Glomerular endothelial cell (primary cell): ENCODE measurements around the gene CDK8. TPM values are rescaled to one million over a fixed set of nuclear protein-coding genes. Genes with fewer than 3 reads are reported as not detected.

Source experiments
- DNase-seq: peaks from one replicate; pipeline ENCODE4 v3.0.0-alpha.2; 2011; ENCODE audit warnings: low read depth, low spot score; ENCODE audit errors: extremely low read depth
- total RNA-seq: library from RNA; depleted of rRNA; stranded (reverse); fragments of >200 nt; gene quantifications from 2 replicates; pipeline ENCODE4 v1.2.3, GENCODE V29; 2015

The CDK8 gene
- total RNA-seq, 1 donor from 2014 or later: 18.1 TPM

DNA sequence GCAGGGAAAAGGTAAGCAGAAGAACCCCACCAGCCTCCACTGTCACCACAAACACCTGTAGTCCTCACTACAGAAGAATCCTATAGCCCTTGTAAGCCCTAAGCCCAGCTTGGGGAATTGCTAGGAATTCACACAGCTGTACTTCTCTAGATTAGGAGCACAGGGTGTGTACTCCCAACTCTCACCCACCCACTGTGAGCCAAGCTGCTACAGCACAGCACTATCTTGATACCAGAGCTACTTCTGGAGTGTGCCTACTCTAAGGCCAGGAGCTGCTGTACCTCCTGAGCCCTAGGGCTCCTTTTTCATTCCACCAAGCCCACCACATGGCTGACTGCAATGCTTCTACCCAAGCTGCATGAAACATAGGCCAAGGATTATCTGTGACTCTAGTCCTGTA lies 181.2 kb downstream of the CDK8 start:
- DNase-seq: no peak

DNA sequence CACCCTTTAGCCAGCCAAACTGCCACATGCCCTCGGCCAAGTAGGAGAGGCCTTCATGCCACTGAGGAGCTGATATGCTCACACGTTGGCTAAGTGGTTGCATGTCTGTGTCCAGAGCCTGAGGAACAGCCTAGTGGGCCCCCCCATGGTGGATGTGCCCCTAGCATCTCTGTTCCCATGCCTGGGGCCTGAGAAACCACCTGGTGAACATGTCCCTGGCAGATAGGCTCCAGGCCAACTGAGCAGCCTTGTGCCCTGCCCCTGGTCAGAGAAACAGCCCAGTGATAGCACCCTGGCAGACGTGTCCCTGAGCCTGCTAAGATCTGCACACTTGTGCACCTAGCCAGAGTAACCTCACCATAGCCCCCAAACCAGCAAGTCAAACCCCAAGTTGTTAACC lies 181.7 kb downstream of the CDK8 start:
- DNase-seq: no peak

GRCh38 chr13:26436914-26437313 lies 183.0 kb downstream of the CDK8 start:
- DNase-seq: no peak

- DNase-seq: no peak
Measured at GRCh38 chr13:26440111-26440510, 186.2 kb downstream of the CDK8 start.

DNA sequence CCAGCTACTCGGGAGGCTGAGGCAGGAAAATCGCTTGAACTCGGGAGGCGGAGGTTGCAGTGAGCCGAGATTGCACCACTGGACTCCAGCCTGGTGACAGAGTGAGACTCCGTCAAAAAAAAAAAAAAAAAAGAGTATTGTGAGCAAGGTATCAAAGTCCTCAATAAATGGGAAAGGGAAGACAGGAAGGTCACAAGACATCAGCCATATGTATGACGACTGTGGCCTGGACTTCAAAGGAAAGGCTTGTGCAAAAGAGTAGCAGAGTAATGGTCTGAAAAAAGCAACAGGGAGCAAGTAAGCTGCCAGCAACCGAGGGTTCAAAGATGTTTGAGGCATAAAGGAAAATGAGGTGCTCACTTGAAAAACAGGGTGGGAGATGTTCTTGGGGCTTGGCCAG lies 187.5 kb downstream of the CDK8 start:
- DNase-seq: no peak

DNA sequence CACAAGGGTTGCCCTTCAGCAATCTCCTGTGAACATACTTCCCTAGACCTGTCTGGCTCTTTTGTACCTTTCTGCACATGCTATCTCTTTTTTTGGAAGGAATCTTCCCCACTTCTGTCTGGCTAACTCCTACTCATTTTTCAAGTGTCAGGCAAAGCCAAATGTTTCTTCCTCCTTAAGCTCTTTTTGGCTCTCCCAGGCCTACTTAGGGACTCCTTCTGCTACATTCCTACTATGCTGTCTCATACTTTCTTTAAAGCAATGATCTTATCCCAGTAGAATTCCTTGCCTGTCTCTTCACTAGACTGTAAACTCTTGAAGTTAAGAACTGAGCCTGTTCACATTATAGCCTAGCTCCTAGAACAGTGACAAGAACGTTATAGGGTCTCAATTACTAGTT lies 188.6 kb downstream of the CDK8 start:
- no peak for DNase-seq

GRCh38 chr13:26445092-26445491 lies 191.2 kb downstream of the CDK8 start:
- no peak for DNase-seq

DNA sequence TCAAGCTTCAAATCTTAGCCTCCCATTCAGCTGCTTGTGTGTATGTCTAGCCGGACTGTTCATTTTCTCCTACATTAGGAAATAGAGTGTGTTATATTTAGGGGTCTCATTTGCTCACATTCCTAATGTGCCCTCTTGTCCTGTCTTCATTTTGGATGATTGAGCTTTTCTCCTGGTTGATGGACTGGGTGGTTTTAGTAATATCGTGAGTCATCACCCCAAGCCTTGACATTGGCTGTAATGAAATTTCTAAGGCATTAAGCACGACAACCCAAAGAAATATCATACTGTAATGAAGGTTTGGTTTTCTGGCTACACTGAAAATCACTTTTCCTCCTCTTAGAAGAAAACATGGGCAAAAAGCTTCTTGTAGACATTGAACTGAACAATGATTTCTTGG lies 192.8 kb downstream of the CDK8 start:
- no peak for DNase-seq

GRCh38 chr13:26448032-26448431 lies 194.1 kb downstream of the CDK8 start:
- no peak for DNase-seq

- DNase-seq: no peak
Measured at GRCh38 chr13:26449063-26449848, 195.3 kb downstream of the CDK8 start.

Other genes with a start within 250 kb of the CDK8 start
- gene SHISA2, start 202.1 kb upstream of the CDK8 start, total RNA-seq: 15.5 and 48.6 TPM in 2 replicates
- gene RNF6, start 31.8 kb upstream of the CDK8 start, total RNA-seq: 23.7 and 26.5 TPM in 2 replicates